PC-3 (cell line): Measurements from ENCODE around the gene LBR. TPM values are rescaled to one million over a fixed set of nuclear protein-coding genes. Genes with fewer than 3 reads are reported as not detected.

Experiments
- ATAC-seq: fragments of 200-7000 bp; cut with Tn5 transposase; 2 replicates; pipeline ENCODE4 v1.9.1; 2020; ENCODE audit warnings: mild to moderate bottlenecking, moderate library complexity
- BruUV-seq: library from RNA; stranded (reverse); fragments of 400-500 nt; replicated peaks from 2 replicates; lab custom pipeline; 2021; lab: Mats Ljungman, UMichigan
- CTCF ChIA-PET: fragments of 300-600 bp; sonication (Branson Sonifier 250); formaldehyde crosslinking; loops from one replicate; lab custom pipeline; 2022; ENCODE audit warnings: antibody characterized with exemption; lab: Charles Lee
- POLR2A ChIA-PET: fragments of 300-600 bp; sonication (Branson Sonifier 250); formaldehyde crosslinking; loops from one replicate; lab custom pipeline; 2022; ENCODE audit warnings: antibody characterized with exemption; ENCODE audit not compliant: unreplicated experiment; lab: Charles Lee
- DNase-seq: peaks from one replicate; pipeline ENCODE4 v3.0.0-alpha.2; 2015
- H2AFZ ChIP-seq: fragments of 300-600 bp; sonication (generic); 2 replicates; pipeline ENCODE4 v1.6.0; 2016; ENCODE audit warnings: antibody characterized with exemption, low read length
- H3F3A ChIP-seq: fragments of 300-600 bp; sonication (generic); one replicate; pipeline ENCODE4 v1.6.0; 2017; ENCODE audit warnings: antibody characterized with exemption, low read length, control low read depth, mild to moderate bottlenecking; ENCODE audit not compliant: unreplicated experiment
- H3K27ac ChIP-seq: fragments of 300-600 bp; sonication (generic); 2 replicates; pipeline ENCODE4 v1.5.1; 2016; ENCODE audit warnings: mild to moderate bottlenecking, low read length
- H3K27me3 ChIP-seq: fragments of 300-600 bp; sonication (generic); 2 replicates; pipeline ENCODE4 v1.6.1; 2016; ENCODE audit warnings: low read length, mixed read lengths
- H3K36me3 ChIP-seq: fragments of 300-600 bp; sonication (generic); 2 replicates; pipeline ENCODE4 v1.6.1; 2016; ENCODE audit warnings: low read depth, mixed run types, low read length, mixed read lengths
- H3K4me1 ChIP-seq: fragments of 300-600 bp; sonication (generic); 2 replicates; pipeline ENCODE4 v1.5.1; 2016; ENCODE audit warnings: low read length; ENCODE audit not compliant: insufficient read depth
- H3K4me2 ChIP-seq: fragments of 300-600 bp; sonication (generic); 2 replicates; pipeline ENCODE4 v1.6.0; 2016; ENCODE audit warnings: low read length
- H3K4me3 ChIP-seq: fragments of 300-600 bp; sonication (generic); 2 replicates; pipeline ENCODE4 v1.5.1; 2016; ENCODE audit warnings: mild to moderate bottlenecking, low read length, mixed read lengths
- H3K79me2 ChIP-seq: fragments of 300-600 bp; sonication (generic); 2 replicates; pipeline ENCODE4 v1.6.1; 2017; ENCODE audit warnings: low read length, mixed read lengths
- H3K9ac ChIP-seq: fragments of 300-600 bp; sonication (generic); 2 replicates; pipeline ENCODE4 v1.6.0; 2016; ENCODE audit warnings: mild to moderate bottlenecking, low read length
- H3K9me2 ChIP-seq: fragments of 300-600 bp; sonication (generic); replicated peaks from 2 replicates; pipeline ENCODE4 v1.6.1; 2016; ENCODE audit warnings: mixed run types, low read length, mixed read lengths
- H3K9me3 ChIP-seq: fragments of 300-600 bp; sonication (generic); 2 replicates; pipeline ENCODE4 v1.6.1; 2016; ENCODE audit warnings: low read length, mixed read lengths
- H4K20me1 ChIP-seq: fragments of 300-600 bp; sonication (generic); 2 replicates; pipeline ENCODE4 v1.6.1; 2016; ENCODE audit warnings: low read length, mixed read lengths
- CTCF ChIP-seq: fragments of 300-600 bp; sonication (generic); conservative IDR thresholded peaks from 2 replicates; pipeline ENCODE4 v1.5.1; 2017; ENCODE audit warnings: antibody characterized with exemption, low read depth, mild to moderate bottlenecking, low read length
- EZH2 ChIP-seq: fragments of 300-600 bp; sonication (generic); IDR thresholded peaks from one replicate; pipeline ENCODE4 v1.6.1; 2017; ENCODE audit warnings: antibody characterized with exemption, mild to moderate bottlenecking, low read length; ENCODE audit not compliant: unreplicated experiment
- EZH2phosphoT487 ChIP-seq: fragments of 300-600 bp; sonication (generic); IDR thresholded peaks from 2 replicates; pipeline ENCODE4 v1.6.1; 2018; ENCODE audit warnings: mild to moderate bottlenecking, antibody characterized with exemption, low read length, borderline replicate concordance
- intact Hi-C: fragments of 100-400 bp; cut with micrococcal nuclease; formaldehyde crosslinking; loops from 2 replicates; pipeline ENCODE4 v1.9.0; 2023
- total RNA-seq: library from RNA; depleted of rRNA; stranded (reverse); fragments of >200 nt; gene quantifications from 2 replicates; pipeline ENCODE4 v1.2.3, GENCODE V29; 2014

The LBR gene
- total RNA-seq, 1 experiment from 2014 or later = 35.1 TPM

GRCh38 chr1:225428881-225429455 is 1.1 kb upstream of the LBR start:
- no peaks in the 10 kb centered on the region for H3K9me2 ChIP-seq
- H3K4me1 ChIP-seq = peaks cover 32% of the 10 kb centered on the region
- no peaks in the 10 kb centered on the region for H3F3A ChIP-seq
- H3K79me2 ChIP-seq = peaks cover 39% of the 10 kb centered on the region
- ChIA-PET POLR2A (interaction anchor here (0.6 to 0.7 kb wide), 3 partner anchors 16 to 169 kb away, joined by 6 to 7 read pairs (median 6); no protein-coding TSS in a partner anchor), CTCF (interaction anchor here (0.6 to 2.2 kb wide), 4 partner anchors 9 to 487 kb away, joined by 3 to 6 read pairs (median 3); no protein-coding TSS in a partner anchor)
- BruUV-seq = no TSS peak
- H3K9me3 ChIP-seq = no peaks in the 10 kb centered on the region
- no peak for TF ChIP-seq EZH2
- TF ChIP-seq EZH2phosphoT487 = no peak
- TF ChIP-seq CTCF = no peak
- H4K20me1 ChIP-seq = peaks cover 26% of the 10 kb centered on the region
- ATAC-seq (no peak), DNase-seq (no peak)
- H2AFZ ChIP-seq = peak overlapping the region; percentile 98
- peak overlapping the region; percentile 92 for H3K4me2 ChIP-seq
- H3K36me3 ChIP-seq = no peaks in the 10 kb centered on the region
- H3K9ac ChIP-seq = peak overlapping the region; percentile 82
- H3K27me3 ChIP-seq = no peaks in the 10 kb centered on the region
- H3K27ac ChIP-seq = peak overlapping the region; percentile 69
- H3K4me3 ChIP-seq = peak overlapping the region; percentile 89
- intact Hi-C loops = loop anchor here (5.0 kb wide), 1 partner anchor 497 kb away; no protein-coding TSS in a partner anchor

GRCh38 chr1:225428068-225428880 is 436 bp upstream of the LBR start:
- no peak for TF ChIP-seq EZH2phosphoT487
- no peak for TF ChIP-seq CTCF
- TF ChIP-seq EZH2 = no peak
- H3K9ac ChIP-seq = peak overlapping the region; percentile 82
- intact Hi-C loops = loop anchor here (5.0 kb wide), 1 partner anchor 496 kb away; no protein-coding TSS in a partner anchor
- H2AFZ ChIP-seq = peak overlapping the region; percentile 98
- ChIA-PET POLR2A (interaction anchor here (0.6 to 0.7 kb wide), 4 partner anchors 16 to 245 kb away, joined by 3 to 7 read pairs (median 6); no protein-coding TSS in a partner anchor), CTCF (interaction anchor here (0.6 to 2.2 kb wide), 4 partner anchors 10 to 488 kb away, joined by 3 to 6 read pairs (median 3); no protein-coding TSS in a partner anchor)
- peaks cover 46% of the 10 kb centered on the region for H3K79me2 ChIP-seq
- H3K9me3 ChIP-seq = no peaks in the 10 kb centered on the region
- DNase-seq (peak; percentile 97), ATAC-seq (peak; percentile 77)
- H3K27me3 ChIP-seq = no peaks in the 10 kb centered on the region
- H3F3A ChIP-seq = no peaks in the 10 kb centered on the region
- peaks cover 33% of the 10 kb centered on the region for H4K20me1 ChIP-seq
- peak overlapping the region; percentile 69 for H3K27ac ChIP-seq
- peaks cover 39% of the 10 kb centered on the region for H3K4me1 ChIP-seq
- H3K9me2 ChIP-seq = no peaks in the 10 kb centered on the region
- no peaks in the 10 kb centered on the region for H3K36me3 ChIP-seq
- H3K4me3 ChIP-seq = peak overlapping the region; percentile 89
- peak overlapping the region; percentile 92 for H3K4me2 ChIP-seq
- TSS peak; percentile 91 for BruUV-seq
